ENCODE measurements around the gene CATSPER4.

CATSPER4 gene

DNA sequence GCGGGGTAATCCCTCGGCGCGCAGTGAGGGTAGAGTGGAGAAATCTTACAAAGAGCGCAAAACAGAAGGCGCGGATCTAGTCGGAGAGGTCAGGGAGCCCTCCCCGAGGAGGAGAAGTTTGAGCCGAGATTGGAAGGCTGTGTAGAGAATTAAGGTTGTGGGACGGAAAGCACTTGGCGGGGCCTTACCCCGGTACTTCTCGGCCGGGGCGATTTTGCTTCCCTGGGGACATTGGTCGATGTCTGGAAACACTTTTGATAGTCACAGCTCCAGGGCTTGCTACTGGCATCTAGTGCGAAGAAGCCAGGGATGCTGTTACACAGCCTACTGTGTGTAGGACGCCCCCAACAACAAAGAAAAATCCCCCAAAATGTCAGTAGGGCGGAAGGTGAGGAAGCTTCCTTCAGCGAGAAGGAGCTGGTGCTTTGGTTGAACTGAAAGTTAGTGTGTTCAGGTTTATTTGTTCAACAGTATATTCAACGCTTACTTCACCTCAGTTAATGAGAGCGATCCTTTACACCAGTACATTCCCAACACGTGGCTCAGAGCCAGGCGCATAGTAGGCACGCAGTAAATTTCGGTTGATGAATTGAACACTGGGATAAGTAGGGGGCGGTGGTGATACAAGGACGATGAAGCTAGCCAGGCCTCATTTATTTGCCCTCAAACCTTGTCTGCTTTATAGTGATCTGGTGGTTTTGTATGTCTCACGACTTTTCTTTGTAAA is 44.4 kb downstream of the CATSPER4 start:
- Mint-ChIP-seq H3K27me3 (ENCODE audit: low read depth) (peaks cover 3% of the 10 kb centered on the region), H3K4me1 (peaks cover 19% of the 10 kb centered on the region), H3K27ac (peak overlapping the region; percentile 72 to 95 (median 95)), H3K9me3 (no peaks in the 10 kb centered on the region), H3K4me3 (peak overlapping the region; percentile 93 to 98 (median 98)), H3K36me3 (ENCODE audit: low read depth) (no peaks in the 10 kb centered on the region)
- TF ChIP-seq, protein P1, sequence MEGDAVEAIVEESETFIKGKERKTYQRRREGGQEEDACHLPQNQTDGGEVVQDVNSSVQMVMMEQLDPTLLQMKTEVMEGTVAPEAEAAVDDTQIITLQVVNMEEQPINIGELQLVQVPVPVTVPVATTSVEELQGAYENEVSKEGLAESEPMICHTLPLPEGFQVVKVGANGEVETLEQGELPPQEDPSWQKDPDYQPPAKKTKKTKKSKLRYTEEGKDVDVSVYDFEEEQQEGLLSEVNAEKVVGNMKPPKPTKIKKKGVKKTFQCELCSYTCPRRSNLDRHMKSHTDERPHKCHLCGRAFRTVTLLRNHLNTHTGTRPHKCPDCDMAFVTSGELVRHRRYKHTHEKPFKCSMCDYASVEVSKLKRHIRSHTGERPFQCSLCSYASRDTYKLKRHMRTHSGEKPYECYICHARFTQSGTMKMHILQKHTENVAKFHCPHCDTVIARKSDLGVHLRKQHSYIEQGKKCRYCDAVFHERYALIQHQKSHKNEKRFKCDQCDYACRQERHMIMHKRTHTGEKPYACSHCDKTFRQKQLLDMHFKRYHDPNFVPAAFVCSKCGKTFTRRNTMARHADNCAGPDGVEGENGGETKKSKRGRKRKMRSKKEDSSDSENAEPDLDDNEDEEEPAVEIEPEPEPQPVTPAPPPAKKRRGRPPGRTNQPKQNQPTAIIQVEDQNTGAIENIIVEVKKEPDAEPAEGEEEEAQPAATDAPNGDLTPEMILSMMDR (IDR thresholded peaks at IDR 0.05; ENCODE audit: unreplicated experiment in 3 of 3) = peak in 1 of 3 experiments; percentile 23

DNA sequence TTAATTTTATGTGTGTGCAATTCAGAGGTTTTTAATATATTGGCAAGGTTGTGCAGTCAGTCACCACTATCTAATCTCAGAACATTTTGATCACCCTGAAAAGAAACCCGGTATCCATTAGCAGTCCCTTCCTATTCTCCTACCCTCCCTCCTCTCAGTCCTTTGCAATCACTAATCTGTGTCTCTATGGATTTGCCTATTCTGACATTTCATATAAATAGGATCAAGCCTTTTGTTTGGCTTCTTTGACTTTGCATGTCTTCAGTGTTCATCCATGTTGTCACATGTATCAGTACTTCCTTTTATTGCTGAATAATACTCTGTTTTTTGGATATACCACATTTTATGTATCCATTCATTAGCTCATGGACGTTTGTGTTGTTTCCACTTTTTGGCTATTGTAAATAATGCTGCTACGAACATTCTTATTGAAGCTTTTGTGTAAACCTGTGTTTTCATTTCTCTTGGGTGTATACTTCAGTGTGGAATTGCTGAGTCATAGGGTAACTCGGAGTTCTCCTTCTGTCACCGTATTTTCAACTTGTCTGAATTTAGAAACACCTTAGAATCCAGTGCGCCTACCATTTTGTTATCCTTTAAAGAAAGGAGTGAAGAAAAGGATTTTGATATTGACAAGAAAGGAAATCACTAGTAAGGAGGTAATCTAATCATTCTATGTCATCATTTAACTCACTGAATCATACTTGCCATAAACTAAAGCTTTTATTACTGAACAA is 47.0 kb downstream of the CATSPER4 start:
- H3K4me1 Mint-ChIP-seq = peaks cover 19% of the 10 kb centered on the region
- TF ChIP-seq, protein P1 (IDR thresholded peaks at IDR 0.05; ENCODE audit: unreplicated experiment in 3 of 3) = no peak
- no peak overlapping the region for H3K27ac Mint-ChIP-seq
- no peaks in the 10 kb centered on the region for H3K9me3 Mint-ChIP-seq
- no peaks in the 10 kb centered on the region for H3K36me3 Mint-ChIP-seq (ENCODE audit: low read depth)
- H3K4me3 Mint-ChIP-seq = peak overlapping the region; percentile 44 to 67 (median 53)
- peaks cover 2% of the 10 kb centered on the region for H3K27me3 Mint-ChIP-seq (ENCODE audit: low read depth)

DNA sequence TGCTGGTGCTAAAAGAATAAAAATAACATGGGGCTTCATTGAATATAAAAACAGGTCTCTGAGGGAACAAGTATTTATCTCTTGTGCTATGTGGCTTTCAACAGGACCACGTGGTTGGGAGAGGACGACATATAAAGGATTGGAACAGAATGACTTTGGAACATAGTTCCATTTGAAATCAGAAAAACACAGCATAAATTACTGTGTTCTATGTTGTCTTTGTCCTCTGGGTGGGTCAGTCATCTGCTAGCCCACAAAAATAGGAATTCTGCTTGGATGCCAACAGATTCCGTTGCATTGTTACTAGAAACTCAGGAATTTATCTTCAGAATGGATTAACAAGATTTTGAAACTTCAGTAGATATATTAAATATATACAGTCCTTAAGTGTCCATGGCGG is 49.5 kb downstream of the CATSPER4 start:
- H3K4me1 Mint-ChIP-seq = peaks cover 14% of the 10 kb centered on the region

More for the DNA sequence above, 49.5 kb downstream of the CATSPER4 start:
- Mint-ChIP-seq H3K27me3 (ENCODE audit: low read depth) (no peaks in the 10 kb centered on the region), H3K9me3 (no peaks in the 10 kb centered on the region), H3K27ac (no peak overlapping the region), H3K4me3 (no peak overlapping the region), H3K36me3 (ENCODE audit: low read depth) (peaks cover 11% of the 10 kb centered on the region)
- TF ChIP-seq, protein P1 (IDR thresholded peaks at IDR 0.05; ENCODE audit: unreplicated experiment in 3 of 3) = no peak
